A549 (cell line): Measurements from ENCODE around the gene ELFN1. TPM values are rescaled to one million over a fixed set of nuclear protein-coding genes. Genes with fewer than 3 reads are reported as not detected.

Experiments used
- ATAC-seq, 2 experiments: fragments of 200-7000 bp in 1 of 2; fragments of >200 bp in 1 of 2; cut with Nextera tagmentation in 1 of 2; cut with Tn5 transposase in 1 of 2; 3 replicates each; pipeline versions ENCODE4 v1.8.0 to v1.9.1; 2018 to 2020; ENCODE audit warnings: mild to moderate bottlenecking in 1 of 2, moderate library complexity in 1 of 2
- CTCF ChIA-PET: fragments of 300-600 bp; sonication (Branson Sonifier 250); formaldehyde crosslinking; extraction: SDS; loops from one replicate; lab custom pipeline; 2021; ENCODE audit warnings: antibody characterized with exemption, inconsistent platforms; lab: Yijun Ruan, JAX
- POLR2A ChIA-PET: fragments of 350-600 bp; formaldehyde crosslinking; extraction: SDS; loops from one replicate; lab custom pipeline; 2021; ENCODE audit warnings: antibody characterized with exemption, inconsistent platforms; lab: Yijun Ruan, JAX
- DNase-seq, 2 experiments: peaks; one replicate each; pipeline versions ENCODE4 v3.0.0 to v3.0.0-alpha.2; 2011 to 2016; ENCODE audit warnings: low read depth in 1 of 2, low spot score in 1 of 2
- FAIRE-seq: peaks from 2 replicates; lab custom pipeline; 2011; peaks lifted over from hg19 to GRCh38; lab: Jason Lieb, UNC
- H3K27ac ChIP-seq, 2 experiments: fragments of >200 bp; sonication (Bioruptor Twin); formaldehyde crosslinking; 3 replicates each; pipeline ENCODE4 v1.5.1; 2016 to 2017
- H3K4me1 ChIP-seq: fragments of >200 bp; sonication (Bioruptor Twin); formaldehyde crosslinking; 3 replicates; pipeline ENCODE4 v1.6.1; 2016
- H3K4me2 ChIP-seq: fragments of >200 bp; sonication (Bioruptor Twin); formaldehyde crosslinking; 3 replicates; pipeline ENCODE4 v1.6.1; 2016
- H3K4me3 ChIP-seq: fragments of >200 bp; sonication (Bioruptor Twin); formaldehyde crosslinking; 3 replicates; pipeline ENCODE4 v1.5.1; 2016
- H3K9me3 ChIP-seq: fragments of >200 bp; sonication (Bioruptor Twin); formaldehyde crosslinking; 3 replicates; pipeline ENCODE4 v1.6.1; 2016
- CHD4 ChIP-seq: fragments of 200-600 bp; sonication (generic); IDR thresholded peaks from 2 replicates; pipeline ENCODE4 v1.6.1; 2016; ENCODE audit warnings: antibody characterized with exemption, mild to moderate bottlenecking, borderline replicate concordance
- EHMT2 ChIP-seq: fragments of 200-600 bp; sonication (generic); IDR thresholded peaks from 2 replicates; pipeline ENCODE4 v1.6.1; 2016; ENCODE audit warnings: antibody characterized with exemption, low read depth, mild to moderate bottlenecking, moderate library complexity
- GATA3 ChIP-seq: IDR thresholded peaks from 2 replicates; pipeline ENCODE4 v1.6.1; 2012; ENCODE audit warnings: borderline replicate concordance
- HOXA7 ChIP-seq: fragments of 250-450 bp; sonication (Bioruptor Pico); IDR thresholded peaks from 2 replicates; pipeline ENCODE4 v1.5.0; 2020; ENCODE audit warnings: mild to moderate bottlenecking, moderate library complexity
- JUN ChIP-seq, 2 experiments: fragments of >200 bp; sonication (Bioruptor Twin); formaldehyde crosslinking; IDR thresholded peaks; 2 replicates in 1 of 2; 3 replicates in 1 of 2; pipeline ENCODE4 v1.6.1; 2016 to 2017
- KDM1A ChIP-seq: fragments of 200-600 bp; sonication (generic); IDR thresholded peaks from 2 replicates; pipeline ENCODE4 v1.6.1; 2016; ENCODE audit warnings: low read depth, mild to moderate bottlenecking
- KDM5A ChIP-seq: fragments of 200-600 bp; sonication (generic); IDR thresholded peaks from 2 replicates; pipeline ENCODE4 v1.6.1; 2016; ENCODE audit warnings: antibody characterized with exemption, mild to moderate bottlenecking
- MAFK ChIP-seq: fragments of 450-650 bp; IDR thresholded peaks from 2 replicates; pipeline ENCODE4 v1.6.1; 2014; ENCODE audit not compliant: partially characterized antibody
- MYC ChIP-seq: IDR thresholded peaks from 2 replicates; pipeline ENCODE4 v1.6.1; 2012; ENCODE audit warnings: mild to moderate bottlenecking, inconsistent platforms, low read length, improper control_type of control experiment, borderline replicate concordance
- NPAS2 ChIP-seq: fragments of 250-450 bp; sonication (Bioruptor Pico); IDR thresholded peaks from 2 replicates; pipeline ENCODE4 v1.8.0; 2022; ENCODE audit warnings: mild to moderate bottlenecking, moderate library complexity, borderline replicate concordance
- POLR2A ChIP-seq: IDR thresholded peaks from 2 replicates; pipeline ENCODE4 v1.6.1; 2012; ENCODE audit warnings: mild to moderate bottlenecking, low read length
- RAD21 ChIP-seq, 2 experiments: fragments of >200 bp in 1 of 2; sonication (Bioruptor Twin) in 1 of 2; formaldehyde crosslinking in 1 of 2; IDR thresholded peaks in 1 of 2; conservative IDR thresholded peaks in 1 of 2; 2 replicates in 1 of 2; 3 replicates in 1 of 2; pipeline ENCODE4 v1.6.1; 2012 to 2018; ENCODE audit warnings: inconsistent platforms in 1 of 2
- RFX5 ChIP-seq: fragments of 450-650 bp; IDR thresholded peaks from 2 replicates; pipeline ENCODE4 v1.7.1; 2014; ENCODE audit warnings: antibody characterized with exemption, mild to moderate bottlenecking, moderate library complexity
- ZC3H11A ChIP-seq: fragments of 450-650 bp; IDR thresholded peaks from 2 replicates; pipeline ENCODE4 v1.6.1; 2014; ENCODE audit warnings: antibody characterized with exemption, mild to moderate bottlenecking
- ZFP36 ChIP-seq: fragments of 450-650 bp; IDR thresholded peaks from 2 replicates; pipeline ENCODE4 v1.6.1; 2014; ENCODE audit warnings: borderline replicate concordance; ENCODE audit not compliant: partially characterized antibody
- WGBS: methylation state at CpG from one replicate; pipeline ENCODE4 v1.1.6; 2017; ENCODE audit errors: missing lambda C conversion rate; 5-methylcytosine and 5-hydroxymethylcytosine counted together
- polyA plus RNA-seq, 4 experiments: library from polyadenylated mRNA; depleted of rRNA in 3 of 4; stranded (reverse); fragments of >200 nt; fragmentation: RNase III in 1 of 4; extraction: RNeasy Plus Mini Kit Qiagen cat#74134 plus additional on column Dnase treatment in 1 of 4; gene quantifications; 2 replicates in 3 of 4; 3 replicates in 1 of 4; pipeline ENCODE4 v1.2.3, GENCODE V29; 2011 to 2017
- TF ChIP-seq, protein P1 (sequence below): fragments of 200-600 bp; sonication (generic); IDR thresholded peaks from 2 replicates; pipeline ENCODE4 v1.6.1; 2016; ENCODE audit warnings: antibody characterized with exemption, mild to moderate bottlenecking, moderate library complexity
- TF ChIP-seq, protein P2 (sequence below): fragments of 250-450 bp; sonication (Bioruptor Pico); IDR thresholded peaks from 2 replicates; pipeline ENCODE4 v1.5.0; 2020; ENCODE audit warnings: low read depth, mild to moderate bottlenecking, moderate library complexity
- TF ChIP-seq, protein P3 (sequence below): IDR thresholded peaks from 2 replicates; pipeline ENCODE4 v1.6.1; 2012; ENCODE audit warnings: low read depth, borderline replicate concordance
- TF ChIP-seq, protein P4 (sequence below): fragments of >200 bp; sonication (Bioruptor Twin); formaldehyde crosslinking; IDR thresholded peaks from 2 replicates; pipeline ENCODE4 v1.6.1; 2016
- TF ChIP-seq, protein P5 (sequence below): fragments of 250-450 bp; sonication (Bioruptor Pico); IDR thresholded peaks from 2 replicates; pipeline ENCODE4 v1.5.0; 2021; ENCODE audit warnings: mild to moderate bottlenecking, moderate library complexity, borderline replicate concordance

Gene ELFN1
- polyA plus RNA-seq, 2 of the 4 experiments (the other 2 are of a cell fraction): 0.08 to 0.10 TPM

DNA sequence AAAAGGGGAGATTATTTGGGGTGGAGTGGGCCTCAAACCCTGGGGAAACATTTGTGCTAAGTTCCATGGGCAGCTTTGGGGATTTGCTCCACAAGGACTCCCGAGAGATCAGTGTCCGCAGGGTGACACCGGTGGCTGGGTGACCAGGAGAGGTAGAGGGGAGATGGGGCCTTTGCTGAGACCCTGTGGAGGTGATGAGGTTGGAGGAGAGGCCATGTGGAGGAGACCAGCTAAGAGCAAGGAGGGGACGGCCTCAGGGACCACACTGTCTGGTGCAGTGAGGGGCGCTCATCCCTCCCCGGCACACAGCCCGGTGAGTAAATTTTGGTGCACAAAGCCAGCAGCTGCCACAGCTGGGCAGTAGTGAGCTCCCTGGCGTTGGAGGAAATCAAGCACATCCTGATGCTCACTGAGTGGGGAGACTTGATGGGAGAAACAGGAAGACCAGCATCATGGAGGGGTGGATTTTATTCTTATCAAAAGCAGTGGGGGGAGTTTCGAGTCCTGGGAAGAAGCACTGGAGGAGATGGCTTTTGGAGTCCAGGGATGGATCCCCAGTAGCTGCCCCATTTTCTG lies 20.2 kb upstream of the ELFN1 start:
- DNase-seq: no peak
- H3K4me2 ChIP-seq: no peak overlapping the region
- 76% methylated on average over 9 of the region's 9 CpGs for WGBS
- no peak overlapping the region for H3K4me3 ChIP-seq
- no peak overlapping the region for H3K27ac ChIP-seq
- no peak for ATAC-seq
- POLR2A ChIA-PET: no interaction called here
- no peaks in the 10 kb centered on the region for H3K4me1 ChIP-seq
- CTCF ChIA-PET: interaction anchor here (0.7 to 1.7 kb wide), 5 partner anchors 9 to 17 kb away, joined by 3 to 5 read pairs (median 4); no protein-coding TSS in a partner anchor
- TF ChIP-seq, protein P1, sequence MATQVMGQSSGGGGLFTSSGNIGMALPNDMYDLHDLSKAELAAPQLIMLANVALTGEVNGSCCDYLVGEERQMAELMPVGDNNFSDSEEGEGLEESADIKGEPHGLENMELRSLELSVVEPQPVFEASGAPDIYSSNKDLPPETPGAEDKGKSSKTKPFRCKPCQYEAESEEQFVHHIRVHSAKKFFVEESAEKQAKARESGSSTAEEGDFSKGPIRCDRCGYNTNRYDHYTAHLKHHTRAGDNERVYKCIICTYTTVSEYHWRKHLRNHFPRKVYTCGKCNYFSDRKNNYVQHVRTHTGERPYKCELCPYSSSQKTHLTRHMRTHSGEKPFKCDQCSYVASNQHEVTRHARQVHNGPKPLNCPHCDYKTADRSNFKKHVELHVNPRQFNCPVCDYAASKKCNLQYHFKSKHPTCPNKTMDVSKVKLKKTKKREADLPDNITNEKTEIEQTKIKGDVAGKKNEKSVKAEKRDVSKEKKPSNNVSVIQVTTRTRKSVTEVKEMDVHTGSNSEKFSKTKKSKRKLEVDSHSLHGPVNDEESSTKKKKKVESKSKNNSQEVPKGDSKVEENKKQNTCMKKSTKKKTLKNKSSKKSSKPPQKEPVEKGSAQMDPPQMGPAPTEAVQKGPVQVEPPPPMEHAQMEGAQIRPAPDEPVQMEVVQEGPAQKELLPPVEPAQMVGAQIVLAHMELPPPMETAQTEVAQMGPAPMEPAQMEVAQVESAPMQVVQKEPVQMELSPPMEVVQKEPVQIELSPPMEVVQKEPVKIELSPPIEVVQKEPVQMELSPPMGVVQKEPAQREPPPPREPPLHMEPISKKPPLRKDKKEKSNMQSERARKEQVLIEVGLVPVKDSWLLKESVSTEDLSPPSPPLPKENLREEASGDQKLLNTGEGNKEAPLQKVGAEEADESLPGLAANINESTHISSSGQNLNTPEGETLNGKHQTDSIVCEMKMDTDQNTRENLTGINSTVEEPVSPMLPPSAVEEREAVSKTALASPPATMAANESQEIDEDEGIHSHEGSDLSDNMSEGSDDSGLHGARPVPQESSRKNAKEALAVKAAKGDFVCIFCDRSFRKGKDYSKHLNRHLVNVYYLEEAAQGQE: no peak
- TF ChIP-seq, protein P2, sequence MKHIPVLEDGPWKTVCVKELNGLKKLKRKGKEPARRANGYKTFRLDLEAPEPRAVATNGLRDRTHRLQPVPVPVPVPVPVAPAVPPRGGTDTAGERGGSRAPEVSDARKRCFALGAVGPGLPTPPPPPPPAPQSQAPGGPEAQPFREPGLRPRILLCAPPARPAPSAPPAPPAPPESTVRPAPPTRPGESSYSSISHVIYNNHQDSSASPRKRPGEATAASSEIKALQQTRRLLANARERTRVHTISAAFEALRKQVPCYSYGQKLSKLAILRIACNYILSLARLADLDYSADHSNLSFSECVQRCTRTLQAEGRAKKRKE (CRISPR knock-in tag): no peak
- TF ChIP-seq HOXA7 (CRISPR knock-in tag) (no peak), ZC3H11A (no peak), JUN (IDR thresholded peaks at IDR 0.05) (no peak), ZFP36 (no peak), MYC (no peak), KDM1A (no peak), CHD4 (no peak), MAFK (no peak), GATA3 (no peak), RFX5 (no peak), NPAS2 (no peak), KDM5A (no peak)
- TF ChIP-seq, protein P3, sequence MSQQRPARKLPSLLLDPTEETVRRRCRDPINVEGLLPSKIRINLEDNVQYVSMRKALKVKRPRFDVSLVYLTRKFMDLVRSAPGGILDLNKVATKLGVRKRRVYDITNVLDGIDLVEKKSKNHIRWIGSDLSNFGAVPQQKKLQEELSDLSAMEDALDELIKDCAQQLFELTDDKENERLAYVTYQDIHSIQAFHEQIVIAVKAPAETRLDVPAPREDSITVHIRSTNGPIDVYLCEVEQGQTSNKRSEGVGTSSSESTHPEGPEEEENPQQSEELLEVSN: no peak
- TF ChIP-seq, protein P4, sequence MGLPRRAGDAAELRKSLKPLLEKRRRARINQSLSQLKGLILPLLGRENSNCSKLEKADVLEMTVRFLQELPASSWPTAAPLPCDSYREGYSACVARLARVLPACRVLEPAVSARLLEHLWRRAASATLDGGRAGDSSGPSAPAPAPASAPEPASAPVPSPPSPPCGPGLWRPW: no peak
- TF ChIP-seq, all 56 proteins: peak for 0
- FAIRE-seq: no peak
- no peaks in the 10 kb centered on the region for H3K9me3 ChIP-seq

DNA sequence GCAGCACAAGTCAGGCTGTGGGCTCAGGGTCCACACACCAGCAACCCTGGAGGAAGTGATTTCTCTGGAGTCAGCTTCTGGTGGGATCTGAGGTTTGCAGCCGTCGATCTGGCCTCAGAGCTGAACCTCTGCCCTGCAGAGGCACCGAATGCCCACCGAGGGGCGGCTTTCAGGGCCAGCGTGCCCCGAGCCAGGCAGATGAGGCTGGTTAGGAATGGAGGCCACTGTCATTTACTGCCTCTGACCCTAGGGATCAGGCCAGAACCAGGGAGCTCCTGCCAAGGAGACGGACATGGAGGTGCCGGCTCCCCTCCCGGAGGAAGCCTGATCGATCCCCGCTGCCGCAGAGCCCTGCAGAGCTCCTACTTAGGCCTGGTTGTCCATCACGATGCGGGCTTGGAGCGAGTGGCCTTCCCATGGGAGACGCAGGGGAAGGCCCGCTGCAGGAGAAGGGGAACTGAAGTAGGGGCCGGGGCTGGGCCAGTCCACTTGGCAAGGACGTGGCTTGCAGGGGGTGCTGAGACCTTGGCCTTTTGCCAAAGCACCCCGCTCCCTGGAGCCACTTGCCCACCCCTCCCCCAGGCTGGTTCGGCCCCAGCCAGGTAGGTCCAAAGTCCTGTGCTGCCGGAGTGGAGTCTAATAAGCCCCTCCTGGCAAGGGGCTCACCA lies 19.6 kb upstream of the ELFN1 start:
- ATAC-seq (peak in 1 of 2 experiments; percentile 12; a peak in 1 of 6 replicates), DNase-seq (no peak), FAIRE-seq (no peak)
- Histone ChIP-seq H3K4me3 (no peak overlapping the region), H3K9me3 (no peaks in the 10 kb centered on the region), H3K27ac (no peak overlapping the region), H3K4me1 (no peaks in the 10 kb centered on the region)
- POLR2A ChIA-PET: no interaction called here
- CTCF ChIA-PET: interaction anchor here (0.7 to 1.7 kb wide), 4 partner anchors 9 to 17 kb away, joined by 3 to 5 read pairs (median 4); no protein-coding TSS in a partner anchor
- WGBS: 85% methylated on average over 15 of the region's 23 CpGs
- TF ChIP-seq EHMT2: no peak
- TF ChIP-seq RAD21 (conservative IDR thresholded peaks at IDR 0.05 in 1 of 2, IDR thresholded peaks at IDR 0.05 in 1 of 2): no peak
- TF ChIP-seq, protein P5, sequence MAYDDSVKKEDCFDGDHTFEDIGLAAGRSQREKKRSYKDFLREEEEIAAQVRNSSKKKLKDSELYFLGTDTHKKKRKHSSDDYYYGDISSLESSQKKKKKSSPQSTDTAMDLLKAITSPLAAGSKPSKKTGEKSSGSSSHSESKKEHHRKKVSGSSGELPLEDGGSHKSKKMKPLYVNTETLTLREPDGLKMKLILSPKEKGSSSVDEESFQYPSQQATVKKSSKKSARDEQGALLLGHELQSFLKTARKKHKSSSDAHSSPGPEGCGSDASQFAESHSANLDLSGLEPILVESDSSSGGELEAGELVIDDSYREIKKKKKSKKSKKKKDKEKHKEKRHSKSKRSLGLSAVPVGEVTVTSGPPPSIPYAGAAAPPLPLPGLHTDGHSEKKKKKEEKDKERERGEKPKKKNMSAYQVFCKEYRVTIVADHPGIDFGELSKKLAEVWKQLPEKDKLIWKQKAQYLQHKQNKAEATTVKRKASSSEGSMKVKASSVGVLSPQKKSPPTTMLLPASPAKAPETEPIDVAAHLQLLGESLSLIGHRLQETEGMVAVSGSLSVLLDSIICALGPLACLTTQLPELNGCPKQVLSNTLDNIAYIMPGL (CRISPR knock-in tag): no peak
- no peak for TF ChIP-seq POLR2A
- TF ChIP-seq, all 56 proteins: peak for 0
- no peak overlapping the region for H3K4me2 ChIP-seq
